ENCODE results near the gene VANGL2.

Gene VANGL2

DNA sequence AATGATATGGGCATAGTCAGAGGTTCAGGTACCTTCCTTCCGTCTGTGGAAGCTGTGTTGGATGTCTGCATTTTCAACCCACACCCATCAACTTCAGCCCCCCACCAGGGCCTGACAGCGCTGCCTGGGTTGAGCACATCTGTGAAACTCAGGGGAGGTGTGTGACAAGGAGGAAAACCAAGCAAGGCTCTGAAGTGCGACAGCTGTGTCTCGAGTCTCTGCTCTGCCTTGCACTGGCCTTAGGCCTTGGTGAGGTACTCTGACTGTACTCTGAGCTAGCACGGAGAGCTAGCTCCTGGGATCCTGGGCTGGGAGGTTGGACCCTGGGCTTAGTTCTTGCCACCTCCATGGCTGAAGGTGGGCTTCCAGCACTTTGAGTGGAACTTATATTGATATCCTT, 9.1 kb downstream of the VANGL2 start:
- H3K79me1 ChIP-seq (ENCODE audit: low read depth, low read length), result peaks cover 9% of the 10 kb centered on the region
- no peak overlapping the region for H4K8ac ChIP-seq (ENCODE audit: low read depth, low read length)
- no CpG with 5 or more reads among the region's 5 CpGs for WGBS, 2 donors (ENCODE audit: extremely low coverage in 2 of 2, insufficient read length in 2 of 2, insufficient replicate concordance in 1 of 2)
- H2AK5ac ChIP-seq (ENCODE audit: low read depth, low read length), result peak overlapping the region; percentile 88
- peak overlapping the region; percentile 93 for H2BK120ac ChIP-seq (ENCODE audit: low read depth, low read length)
- peak overlapping the region in 1 of 2 donors; percentile 51 for H3K4me3 ChIP-seq (ENCODE audit: low read length in 2 of 2)
- no peaks in the 10 kb centered on the region for H3K9me3 ChIP-seq (replicated peaks in 1 of 2; ENCODE audit: control insufficient read depth in 2 of 2, insufficient read depth in 1 of 2, low read depth in 1 of 2, low read length in 2 of 2)
- H2BK15ac ChIP-seq (ENCODE audit: low read length), result peak overlapping the region; percentile 91
- H3K23ac ChIP-seq (ENCODE audit: low read depth, low read length, poor library complexity), result peak overlapping the region; percentile 56
- no peak for DNase-seq (ENCODE audit: low spot score)
- peak overlapping the region; percentile 93 for H4K91ac ChIP-seq (ENCODE audit: low read depth, low read length, poor library complexity)
- H3K18ac ChIP-seq (ENCODE audit: low read length), result peak overlapping the region; percentile 97
- H2BK12ac ChIP-seq (ENCODE audit: low read length), result peak overlapping the region; percentile 67
- H3K9ac ChIP-seq (ENCODE audit: low read depth, low read length, poor library complexity), result no peak overlapping the region
- H2AFZ ChIP-seq (ENCODE audit: low read length), result no peak overlapping the region
- peak overlapping the region; percentile 70 for H3K4ac ChIP-seq (ENCODE audit: low read length)
- peaks cover 2 to 75% of the 10 kb centered on the region in 2 donors for H3K36me3 ChIP-seq (replicated peaks in 1 of 2; ENCODE audit: control insufficient read depth in 2 of 2, insufficient read depth in 2 of 2, low read length in 2 of 2)
- peak overlapping the region; percentile 97 for H3K27ac ChIP-seq (replicated peaks; ENCODE audit: low read length)
- H3K4me2 ChIP-seq (ENCODE audit: insufficient read depth, low read length, poor library complexity, severe bottlenecking), result no peak overlapping the region
- peaks cover 54 to 65% of the 10 kb centered on the region in 2 donors for H3K4me1 ChIP-seq (ENCODE audit: control insufficient read depth in 2 of 2, insufficient read depth in 1 of 2, low read depth in 1 of 2, low read length in 2 of 2)
- peak overlapping the region; percentile 85 for H2BK5ac ChIP-seq (ENCODE audit: low read length)
- no peak overlapping the region for H3K14ac ChIP-seq (ENCODE audit: low read length)
- H3K27me3 ChIP-seq (ENCODE audit: control insufficient read depth in 3 of 3, insufficient read depth in 3 of 3, low read depth in 1 of 3, low read length in 3 of 3), result no peaks in the 10 kb centered on the region

DNA sequence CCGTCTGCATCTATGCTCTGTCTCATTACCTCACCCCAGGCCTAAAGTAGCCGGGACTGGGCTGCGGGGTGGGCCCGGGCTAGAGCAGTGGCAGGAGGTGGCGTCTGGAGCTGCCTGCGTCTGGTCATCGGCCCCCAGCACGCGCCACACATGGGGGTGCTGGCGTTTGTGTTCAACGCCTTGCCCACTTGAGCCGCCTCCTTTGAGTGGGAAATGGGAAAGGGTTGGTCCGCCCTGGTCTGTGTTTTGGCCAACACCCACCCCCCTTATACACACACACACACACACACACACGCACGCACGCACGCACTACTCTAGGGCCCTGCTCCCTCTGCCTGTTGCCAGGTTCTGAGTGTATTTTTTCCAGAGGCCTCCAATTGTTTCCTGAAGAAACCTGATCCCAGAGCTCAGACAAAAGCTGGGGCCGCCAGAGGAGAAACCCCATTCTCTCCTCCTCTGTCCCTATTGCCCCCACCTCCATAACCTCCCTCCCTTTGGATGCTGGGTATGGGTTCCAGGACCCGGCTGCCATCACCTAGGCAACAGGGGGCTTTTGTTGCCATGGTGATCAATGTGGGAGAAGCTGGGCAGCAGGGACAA, 10.1 kb downstream of the VANGL2 start:
- H3K14ac ChIP-seq (ENCODE audit: low read length), result no peak overlapping the region
- H2AK5ac ChIP-seq (ENCODE audit: low read depth, low read length), result peak overlapping the region; percentile 88
- peak overlapping the region; percentile 75 for H3K9ac ChIP-seq (ENCODE audit: low read depth, low read length, poor library complexity)
- WGBS, 2 donors (ENCODE audit: extremely low coverage in 2 of 2, insufficient read length in 2 of 2, insufficient replicate concordance in 1 of 2), result no CpG with 5 or more reads among the region's 19 CpGs
- peak; percentile 97 for DNase-seq (ENCODE audit: low spot score)
- peaks cover 49 to 64% of the 10 kb centered on the region in 2 donors for H3K4me1 ChIP-seq (ENCODE audit: control insufficient read depth in 2 of 2, insufficient read depth in 1 of 2, low read depth in 1 of 2, low read length in 2 of 2)
- no peak overlapping the region for H2BK12ac ChIP-seq (ENCODE audit: low read length)
- H3K27ac ChIP-seq (replicated peaks; ENCODE audit: low read length), result peak overlapping the region; percentile 97
- peak overlapping the region; percentile 51 to 58 for H3K4me3 ChIP-seq (ENCODE audit: low read length in 2 of 2)
- no peak overlapping the region for H3K4ac ChIP-seq (ENCODE audit: low read length)
- peaks cover 3 to 74% of the 10 kb centered on the region in 2 donors for H3K36me3 ChIP-seq (replicated peaks in 1 of 2; ENCODE audit: control insufficient read depth in 2 of 2, insufficient read depth in 2 of 2, low read length in 2 of 2)
- peaks cover 14% of the 10 kb centered on the region for H3K79me1 ChIP-seq (ENCODE audit: low read depth, low read length)
- no peak overlapping the region for H2AFZ ChIP-seq (ENCODE audit: low read length)
- peak overlapping the region; percentile 48 for H3K4me2 ChIP-seq (ENCODE audit: insufficient read depth, low read length, poor library complexity, severe bottlenecking)
- H2BK15ac ChIP-seq (ENCODE audit: low read length), result peak overlapping the region; percentile 75
- peak overlapping the region; percentile 47 for H2BK120ac ChIP-seq (ENCODE audit: low read depth, low read length)
- H4K91ac ChIP-seq (ENCODE audit: low read depth, low read length, poor library complexity), result peak overlapping the region; percentile 73
- H3K9me3 ChIP-seq (replicated peaks in 1 of 2; ENCODE audit: control insufficient read depth in 2 of 2, insufficient read depth in 1 of 2, low read depth in 1 of 2, low read length in 2 of 2), result no peaks in the 10 kb centered on the region
- peak overlapping the region; percentile 85 for H2BK5ac ChIP-seq (ENCODE audit: low read length)
- H3K27me3 ChIP-seq (ENCODE audit: control insufficient read depth in 3 of 3, insufficient read depth in 3 of 3, low read depth in 1 of 3, low read length in 3 of 3), result no peaks in the 10 kb centered on the region
- H4K8ac ChIP-seq (ENCODE audit: low read depth, low read length), result no peak overlapping the region
- H3K18ac ChIP-seq (ENCODE audit: low read length), result peak overlapping the region; percentile 97
- H3K23ac ChIP-seq (ENCODE audit: low read depth, low read length, poor library complexity), result no peak overlapping the region

DNA sequence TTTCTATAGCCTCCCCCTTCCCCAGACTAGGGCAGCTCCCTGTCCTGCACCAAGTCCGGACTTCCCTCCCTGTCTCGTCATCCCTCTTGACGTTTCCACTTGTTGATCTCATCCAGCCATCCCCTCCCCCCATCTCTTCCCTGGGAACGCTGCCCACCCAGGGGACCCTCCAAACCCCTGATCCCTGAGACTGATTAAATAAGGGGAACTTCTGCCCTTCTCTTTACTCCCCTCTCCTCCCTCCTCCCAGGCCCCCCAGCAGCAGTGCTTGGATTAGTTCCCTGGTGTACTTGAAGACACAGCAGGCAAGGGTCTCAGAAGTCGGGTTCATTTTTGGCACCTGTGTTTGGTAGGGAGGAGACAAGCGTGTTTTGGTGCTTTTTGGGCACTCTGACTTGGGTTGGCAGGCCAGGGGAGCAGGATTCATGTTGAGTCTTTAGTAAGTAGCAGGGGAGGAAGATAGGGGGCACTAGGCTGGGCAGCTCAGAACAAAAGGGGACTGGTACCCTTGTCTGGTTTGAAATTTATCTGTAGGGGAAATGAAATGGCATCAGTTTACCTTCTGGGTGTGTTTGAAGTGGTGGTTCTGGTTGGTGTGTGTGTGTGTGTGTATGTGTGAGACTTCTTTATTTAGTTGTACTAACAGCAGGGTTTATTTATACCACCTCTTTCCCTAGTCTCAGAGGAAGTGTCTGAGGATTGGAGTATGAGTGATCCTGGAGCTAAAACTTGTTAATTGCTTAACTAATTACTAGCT, 11.1 kb downstream of the VANGL2 start:
- H2BK12ac ChIP-seq (ENCODE audit: low read length), result peak overlapping the region; percentile 48
- H3K9me3 ChIP-seq (replicated peaks in 1 of 2; ENCODE audit: control insufficient read depth in 2 of 2, insufficient read depth in 1 of 2, low read depth in 1 of 2, low read length in 2 of 2), result no peaks in the 10 kb centered on the region
- no peak overlapping the region for H4K8ac ChIP-seq (ENCODE audit: low read depth, low read length)
- no peak overlapping the region for H2AFZ ChIP-seq (ENCODE audit: low read length)
- H2BK15ac ChIP-seq (ENCODE audit: low read length), result no peak overlapping the region
- H3K36me3 ChIP-seq (replicated peaks in 1 of 2; ENCODE audit: control insufficient read depth in 2 of 2, insufficient read depth in 2 of 2, low read length in 2 of 2), result peaks cover 11 to 74% of the 10 kb centered on the region in 2 donors
- H3K4me2 ChIP-seq (ENCODE audit: insufficient read depth, low read length, poor library complexity, severe bottlenecking), result peak overlapping the region; percentile 52
- peak overlapping the region; percentile 75 for H2BK5ac ChIP-seq (ENCODE audit: low read length)
- no peak overlapping the region for H3K23ac ChIP-seq (ENCODE audit: low read depth, low read length, poor library complexity)
- H3K27ac ChIP-seq (replicated peaks; ENCODE audit: low read length), result peak overlapping the region; percentile 97
- H3K4me1 ChIP-seq (ENCODE audit: control insufficient read depth in 2 of 2, insufficient read depth in 1 of 2, low read depth in 1 of 2, low read length in 2 of 2), result peaks cover 49 to 57% of the 10 kb centered on the region in 2 donors
- H3K4ac ChIP-seq (ENCODE audit: low read length), result no peak overlapping the region
- peaks cover 17% of the 10 kb centered on the region for H3K79me1 ChIP-seq (ENCODE audit: low read depth, low read length)
- no peak overlapping the region for H2AK5ac ChIP-seq (ENCODE audit: low read depth, low read length)
- H3K4me3 ChIP-seq (ENCODE audit: low read length in 2 of 2), result peak overlapping the region; percentile 2 to 27
- no CpG with 5 or more reads among the region's 6 CpGs for WGBS, 2 donors (ENCODE audit: extremely low coverage in 2 of 2, insufficient read length in 2 of 2, insufficient replicate concordance in 1 of 2)
- DNase-seq (ENCODE audit: low spot score), result no peak
- H2BK120ac ChIP-seq (ENCODE audit: low read depth, low read length), result no peak overlapping the region
- H4K91ac ChIP-seq (ENCODE audit: low read depth, low read length, poor library complexity), result no peak overlapping the region
- no peak overlapping the region for H3K14ac ChIP-seq (ENCODE audit: low read length)
- no peak overlapping the region for H3K9ac ChIP-seq (ENCODE audit: low read depth, low read length, poor library complexity)
- no peaks in the 10 kb centered on the region for H3K27me3 ChIP-seq (ENCODE audit: control insufficient read depth in 3 of 3, insufficient read depth in 3 of 3, low read depth in 1 of 3, low read length in 3 of 3)
- peak overlapping the region; percentile 71 for H3K18ac ChIP-seq (ENCODE audit: low read length)

DNA sequence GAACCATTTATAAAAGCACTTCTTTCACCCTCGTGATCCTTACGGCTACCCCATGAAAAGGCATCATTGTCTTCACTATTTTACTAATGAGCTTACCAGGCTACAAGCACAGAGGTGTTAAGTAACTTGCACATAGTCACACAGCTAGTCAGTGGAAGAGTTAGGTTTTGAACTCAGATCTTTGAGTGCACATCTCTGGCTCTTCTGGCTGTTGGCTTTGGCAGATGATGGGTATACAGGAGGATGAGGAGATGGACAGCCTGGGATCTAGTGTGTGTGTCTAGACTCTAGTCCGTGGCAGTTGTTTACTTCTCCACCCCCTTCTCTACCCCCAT, 11.6 kb downstream of the VANGL2 start:
- H3K36me3 ChIP-seq (replicated peaks in 1 of 2; ENCODE audit: control insufficient read depth in 2 of 2, insufficient read depth in 2 of 2, low read length in 2 of 2), result peaks cover 17 to 77% of the 10 kb centered on the region in 2 donors
- H2BK5ac ChIP-seq (ENCODE audit: low read length), result no peak overlapping the region
- no peak overlapping the region for H3K14ac ChIP-seq (ENCODE audit: low read length)
- H3K9ac ChIP-seq (ENCODE audit: low read depth, low read length, poor library complexity), result no peak overlapping the region
- no peak overlapping the region for H2BK15ac ChIP-seq (ENCODE audit: low read length)
- H3K4me3 ChIP-seq (ENCODE audit: low read length in 2 of 2), result no peak overlapping the region
- no peak overlapping the region for H2BK120ac ChIP-seq (ENCODE audit: low read depth, low read length)
- no peak overlapping the region for H3K18ac ChIP-seq (ENCODE audit: low read length)
- WGBS, 2 donors (ENCODE audit: extremely low coverage in 2 of 2, insufficient read length in 2 of 2, insufficient replicate concordance in 1 of 2), result no CpG with 5 or more reads among the region's 3 CpGs
- peaks cover 49 to 57% of the 10 kb centered on the region in 2 donors for H3K4me1 ChIP-seq (ENCODE audit: control insufficient read depth in 2 of 2, insufficient read depth in 1 of 2, low read depth in 1 of 2, low read length in 2 of 2)
- no peak overlapping the region for H3K23ac ChIP-seq (ENCODE audit: low read depth, low read length, poor library complexity)
- peak overlapping the region; percentile 3 for H3K27ac ChIP-seq (replicated peaks; ENCODE audit: low read length)
- peaks cover 18% of the 10 kb centered on the region for H3K79me1 ChIP-seq (ENCODE audit: low read depth, low read length)
- no peak overlapping the region for H4K91ac ChIP-seq (ENCODE audit: low read depth, low read length, poor library complexity)
- no peaks in the 10 kb centered on the region for H3K9me3 ChIP-seq (replicated peaks in 1 of 2; ENCODE audit: control insufficient read depth in 2 of 2, insufficient read depth in 1 of 2, low read depth in 1 of 2, low read length in 2 of 2)
- no peak overlapping the region for H3K4me2 ChIP-seq (ENCODE audit: insufficient read depth, low read length, poor library complexity, severe bottlenecking)
- DNase-seq (ENCODE audit: low spot score), result no peak
- H3K27me3 ChIP-seq (ENCODE audit: control insufficient read depth in 3 of 3, insufficient read depth in 3 of 3, low read depth in 1 of 3, low read length in 3 of 3), result no peaks in the 10 kb centered on the region
- no peak overlapping the region for H4K8ac ChIP-seq (ENCODE audit: low read depth, low read length)
- no peak overlapping the region for H2AK5ac ChIP-seq (ENCODE audit: low read depth, low read length)
- no peak overlapping the region for H2AFZ ChIP-seq (ENCODE audit: low read length)
- no peak overlapping the region for H2BK12ac ChIP-seq (ENCODE audit: low read length)
- H3K4ac ChIP-seq (ENCODE audit: low read length), result no peak overlapping the region
